ES-I3 (cell line): ENCODE data around the gene RRBP1.

Experiments
- H3K36me3 ChIP-seq: 2 replicates; pipeline ENCODE4 v1.6.1; 2013; ENCODE audit warnings: mild to moderate bottlenecking, low read length, control low read depth, moderate library complexity; ENCODE audit not compliant: insufficient read depth
- H3K4me1 ChIP-seq: 2 replicates; pipeline ENCODE4 v1.6.1; 2013; ENCODE audit warnings: mild to moderate bottlenecking, control low read depth, low read length; ENCODE audit not compliant: insufficient read depth
- H3K9ac ChIP-seq: 2 replicates; pipeline ENCODE4 v1.6.1; 2013; ENCODE audit warnings: low read depth, mild to moderate bottlenecking, low read length, moderate library complexity
- H3K9me3 ChIP-seq: 2 replicates; pipeline ENCODE4 v1.6.1; 2013; ENCODE audit warnings: mild to moderate bottlenecking, low read length, moderate library complexity; ENCODE audit not compliant: control insufficient read depth, insufficient read depth

Gene RRBP1

DNA sequence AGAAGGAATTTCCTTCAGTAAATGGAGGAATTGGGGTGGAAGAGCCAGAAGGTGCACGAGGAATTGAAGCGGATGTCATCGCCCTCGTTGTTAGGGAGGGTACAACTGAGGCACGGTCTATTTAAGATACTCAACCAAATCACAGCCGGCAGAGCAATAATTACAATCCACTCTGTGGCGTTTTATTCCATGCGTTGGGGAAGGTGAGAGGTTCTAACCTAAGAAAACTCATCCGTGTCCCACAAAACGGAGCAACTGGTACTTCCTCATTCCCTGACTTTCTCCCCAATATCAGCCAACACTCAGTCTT is 802 bp upstream of the RRBP1 start:
- H3K9me3 ChIP-seq = no peaks in the 10 kb centered on the region
- H3K9ac ChIP-seq = peak overlapping the region; percentile 57
- H3K36me3 ChIP-seq = 0 out of 2 replicates have a peak, but pooled peaks cover 3% of the 10 kb centered on the region
- peaks cover 10% of the 10 kb centered on the region; the same call in 1 of the 2 replicates for H3K4me1 ChIP-seq

DNA sequence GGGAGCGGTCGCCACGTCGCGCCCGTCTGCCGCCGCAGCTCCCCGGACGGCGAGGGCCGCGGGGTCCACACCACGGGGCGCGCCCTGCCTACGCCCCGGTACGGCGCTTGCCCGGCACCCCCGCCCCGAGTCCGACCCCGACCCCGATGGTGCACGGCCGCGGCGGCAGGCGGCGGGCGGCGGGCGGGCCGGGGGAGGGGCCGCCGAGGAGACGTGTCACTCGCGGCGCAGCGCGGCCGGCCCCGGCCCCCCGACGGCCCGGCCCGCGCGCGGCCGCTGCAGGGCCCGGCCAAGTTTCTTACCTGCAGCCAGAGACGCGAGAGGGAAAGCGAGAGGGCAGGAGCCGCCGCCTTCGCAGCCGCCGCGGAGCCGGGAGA is 328 bp downstream of the RRBP1 start:
- no peaks in the 10 kb centered on the region for H3K9me3 ChIP-seq
- H3K9ac ChIP-seq = peak overlapping the region; percentile 79
- H3K4me1 ChIP-seq = peaks cover 10% of the 10 kb centered on the region; the same call in 1 of the 2 replicates
- peaks cover 6% of the 10 kb centered on the region; the same call in 1 of the 2 replicates for H3K36me3 ChIP-seq

DNA sequence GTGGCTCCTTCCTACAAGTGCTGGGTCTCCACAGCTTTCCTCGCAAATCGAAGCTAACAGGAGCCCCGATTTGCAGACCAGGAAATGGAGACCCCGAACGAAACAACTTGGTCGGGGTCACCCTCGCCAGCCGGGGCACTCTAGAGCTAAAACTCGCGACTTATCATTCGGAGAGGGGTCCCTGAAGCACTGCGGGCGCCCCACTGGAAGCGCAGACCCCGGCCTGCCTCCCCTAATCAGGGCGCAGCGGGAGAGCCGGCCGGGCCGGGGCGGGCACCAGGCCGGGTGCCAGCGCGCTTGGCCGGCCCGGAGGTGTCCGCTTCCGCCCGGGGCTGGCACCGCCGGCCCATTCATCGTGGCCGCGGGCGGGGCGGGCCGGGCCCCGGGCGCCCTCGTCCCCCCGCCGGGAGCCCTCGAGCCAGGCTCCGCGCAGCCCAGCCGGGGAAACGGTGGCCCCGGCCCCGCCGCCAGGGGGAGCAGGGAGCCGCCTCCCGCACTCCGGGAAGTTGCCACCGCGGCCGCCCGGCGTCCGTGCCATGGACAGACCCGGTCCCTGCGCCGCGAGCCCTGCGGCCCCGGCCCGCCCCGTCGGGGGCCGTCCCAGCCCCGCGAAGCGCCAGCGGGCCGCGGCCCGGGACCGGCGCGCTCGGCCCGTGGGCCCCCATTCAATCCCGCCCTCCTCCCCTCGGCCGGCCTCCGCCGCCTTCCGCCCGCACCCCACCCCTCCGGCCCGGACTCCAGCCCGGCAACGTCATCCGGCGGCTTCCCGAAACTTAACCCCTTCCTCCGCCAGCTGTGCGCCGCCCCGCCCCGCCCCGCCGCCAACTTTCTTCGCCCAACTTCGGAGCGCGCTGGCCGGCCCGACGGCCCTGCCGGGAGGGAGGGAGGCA is 961 bp downstream of the RRBP1 start:
- Histone ChIP-seq H3K4me1 (peaks cover 10% of the 10 kb centered on the region; the same call in 1 of the 2 replicates), H3K9me3 (no peaks in the 10 kb centered on the region), H3K9ac (peak overlapping the region; percentile 79), H3K36me3 (peaks cover 6% of the 10 kb centered on the region; the same call in 1 of the 2 replicates)

DNA sequence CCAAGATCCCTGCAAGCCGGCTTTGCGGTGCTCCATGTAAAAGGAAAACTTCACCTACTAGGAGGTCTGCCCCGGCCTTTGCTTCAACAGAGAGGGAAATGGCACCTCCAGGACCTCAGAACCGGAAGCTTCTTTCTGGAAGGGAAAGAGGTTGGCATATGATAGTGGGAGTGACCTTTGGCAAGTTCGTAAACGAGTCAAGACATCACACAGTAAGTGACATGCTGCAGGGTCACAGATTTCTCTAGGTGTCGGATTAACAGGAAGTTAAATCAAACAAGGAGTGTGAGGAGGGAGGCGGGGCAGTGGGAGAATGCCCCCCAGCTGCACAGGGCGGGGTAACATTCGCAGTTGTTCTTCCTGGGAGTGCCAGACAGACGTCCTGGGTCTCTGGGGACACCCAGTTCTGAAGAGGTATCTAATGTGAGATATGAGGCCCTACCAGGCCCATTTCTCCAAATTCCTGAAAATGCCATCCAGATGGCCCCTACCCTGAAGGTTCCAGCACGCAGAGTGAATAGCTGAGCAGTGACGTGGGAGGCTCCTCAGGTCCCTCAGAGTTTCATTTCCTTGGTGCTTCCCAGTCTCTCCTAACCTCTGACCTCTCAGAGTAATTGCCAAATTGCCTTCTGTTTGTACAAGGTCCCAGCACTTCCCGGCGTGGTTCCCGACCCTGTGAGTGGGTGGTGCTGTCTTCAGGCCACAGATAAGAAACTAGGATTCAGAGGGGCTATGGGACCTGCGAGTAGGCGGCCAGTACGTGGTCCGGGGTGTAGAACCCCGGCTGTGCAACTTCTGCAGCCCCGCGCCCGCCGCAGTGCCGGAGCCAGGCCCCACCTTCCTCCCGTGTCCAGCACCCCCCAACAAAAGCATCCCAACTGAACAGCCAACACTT is 1.9 kb downstream of the RRBP1 start:
- Histone ChIP-seq H3K9ac (peak overlapping the region; percentile 79), H3K4me1 (peaks cover 10% of the 10 kb centered on the region; the same call in 1 of the 2 replicates), H3K36me3 (peaks cover 6% of the 10 kb centered on the region; the same call in 1 of the 2 replicates), H3K9me3 (no peaks in the 10 kb centered on the region)

DNA sequence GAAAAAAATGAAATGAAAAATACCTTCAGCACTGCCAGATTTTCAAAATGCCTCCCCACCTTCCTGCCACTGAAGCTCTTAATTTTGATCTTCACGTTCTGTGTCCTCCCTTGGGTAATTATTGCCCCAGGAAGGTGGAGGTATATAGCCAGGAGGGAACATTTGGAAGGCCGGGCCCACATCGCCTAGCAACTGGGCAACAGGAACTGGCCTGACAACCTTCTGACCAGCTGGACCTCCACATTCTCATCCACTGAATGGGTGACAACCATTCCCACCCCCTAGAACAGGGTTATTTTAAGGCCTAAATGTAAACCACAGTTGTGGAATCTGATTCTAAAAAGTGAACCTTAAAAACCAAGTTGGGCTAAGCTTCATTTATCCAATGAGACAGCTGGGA is 3.2 kb downstream of the RRBP1 start:
- no peaks in the 10 kb centered on the region for H3K9me3 ChIP-seq
- peaks cover 10% of the 10 kb centered on the region; the same call in 1 of the 2 replicates for H3K4me1 ChIP-seq
- no peak overlapping the region for H3K9ac ChIP-seq
- peaks cover 6% of the 10 kb centered on the region; the same call in 1 of the 2 replicates for H3K36me3 ChIP-seq

DNA sequence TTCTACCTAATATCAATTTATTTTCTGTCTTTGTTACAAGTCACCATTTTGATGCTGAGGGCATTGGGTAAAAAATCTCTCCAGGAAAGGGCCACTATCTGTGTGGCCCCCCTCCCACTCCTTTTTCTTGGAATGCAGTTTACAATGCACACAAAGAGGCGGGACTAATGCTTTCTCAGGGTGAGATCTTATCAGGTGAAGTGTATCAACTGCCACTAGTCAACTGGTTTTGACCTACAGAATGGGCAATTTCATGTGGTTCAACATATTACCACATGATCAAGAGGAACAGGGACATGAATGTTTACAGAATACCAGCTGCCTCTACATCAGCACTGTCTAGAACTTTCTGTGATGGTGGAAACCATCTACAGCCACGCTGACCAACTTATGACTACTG is 3.7 kb downstream of the RRBP1 start:
- Histone ChIP-seq H3K9ac (no peak overlapping the region), H3K36me3 (peaks cover 6% of the 10 kb centered on the region; the same call in 1 of the 2 replicates), H3K4me1 (peaks cover 10% of the 10 kb centered on the region; the same call in 1 of the 2 replicates)

DNA sequence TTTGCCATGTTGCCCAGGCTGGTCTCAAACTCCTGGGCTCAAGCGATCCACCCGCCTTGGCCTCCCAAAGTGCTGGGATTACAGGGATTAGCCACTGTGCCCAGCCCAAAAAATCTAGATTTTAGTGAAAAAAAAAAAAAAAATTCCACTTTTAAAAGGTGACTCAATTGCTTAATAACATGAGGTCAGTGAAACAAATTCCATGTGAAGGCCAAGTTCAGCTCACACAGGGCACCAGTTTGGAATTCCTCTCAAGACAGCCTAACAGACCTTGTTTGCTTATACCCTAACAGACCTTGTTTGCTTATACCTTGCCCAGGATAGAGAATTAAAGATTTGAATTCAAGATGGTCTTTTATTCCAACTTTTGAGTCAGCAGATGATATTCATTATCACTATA is 5.1 kb downstream of the RRBP1 start:
- Histone ChIP-seq H3K36me3 (peaks cover 6% of the 10 kb centered on the region; the same call in 1 of the 2 replicates), H3K9me3 (no peaks in the 10 kb centered on the region), H3K4me1 (peaks cover 10% of the 10 kb centered on the region; the same call in 1 of the 2 replicates), H3K9ac (no peak overlapping the region)

More for the DNA sequence above, 3.7 kb downstream of the RRBP1 start:
- no peaks in the 10 kb centered on the region for H3K9me3 ChIP-seq

DNA sequence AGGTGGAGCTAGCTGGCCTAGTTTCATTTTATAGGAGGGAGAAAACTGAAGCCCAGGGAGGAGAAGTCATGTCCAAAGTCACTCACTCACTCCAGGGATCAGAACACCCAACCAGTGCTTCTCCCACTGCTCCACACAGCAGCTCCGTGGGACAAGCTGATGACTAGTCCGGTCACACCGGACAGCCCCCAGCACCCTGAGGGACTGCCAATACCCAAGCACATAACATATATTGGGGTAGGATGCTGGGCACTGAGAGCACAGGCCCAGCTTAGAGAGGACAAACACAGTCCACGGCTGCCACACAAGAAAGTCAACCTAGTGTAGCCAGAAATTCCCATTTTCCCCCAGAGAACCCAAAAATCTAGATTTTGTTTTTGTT is 5.7 kb downstream of the RRBP1 start:
- H3K4me1 ChIP-seq = peaks cover 10% of the 10 kb centered on the region; the same call in 1 of the 2 replicates
- H3K36me3 ChIP-seq = peaks cover 6% of the 10 kb centered on the region; the same call in 1 of the 2 replicates
- no peaks in the 10 kb centered on the region for H3K9me3 ChIP-seq
- H3K9ac ChIP-seq = no peak overlapping the region

DNA sequence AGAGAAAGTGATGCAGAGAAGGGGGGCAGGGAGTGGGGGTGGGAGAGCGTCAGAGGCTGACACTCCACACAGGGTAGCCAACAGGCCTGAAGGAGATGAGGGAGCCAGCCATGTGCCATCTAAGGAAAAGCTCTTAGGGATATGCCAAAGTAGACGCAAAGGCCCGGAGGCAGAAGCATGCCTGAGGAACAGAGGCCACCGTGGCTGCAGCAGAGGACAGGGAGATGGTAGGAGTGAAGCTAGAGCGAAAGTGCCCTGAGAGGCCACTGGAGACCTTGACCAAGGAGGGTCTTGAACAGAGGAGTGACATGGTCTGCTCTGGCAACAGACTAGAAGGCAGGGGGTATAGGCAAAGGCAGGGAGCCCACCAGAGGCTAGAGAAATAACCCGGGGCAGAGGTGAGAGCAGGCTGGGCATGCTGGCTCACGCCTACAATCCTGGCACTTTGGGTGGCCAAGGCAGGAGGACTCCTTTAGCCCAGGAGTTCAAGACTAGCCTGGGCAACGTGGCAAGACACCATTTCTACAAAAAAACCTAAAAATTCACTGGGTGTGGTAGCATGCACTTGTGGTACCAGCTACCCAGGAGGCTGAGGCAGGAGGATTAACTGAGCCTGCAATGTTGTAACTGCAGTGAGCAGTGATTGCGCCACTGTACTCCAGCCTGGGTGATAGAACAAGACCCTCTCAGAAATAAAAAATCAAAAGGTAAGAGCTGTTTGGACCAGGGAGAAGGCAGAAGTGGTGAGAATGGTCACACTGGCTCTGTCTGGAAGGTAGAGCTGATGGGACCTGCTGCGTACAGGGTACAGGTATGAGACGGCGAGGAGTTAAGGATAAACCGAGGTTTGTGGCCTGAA is 6.3 kb downstream of the RRBP1 start:
- H3K4me1 ChIP-seq = peaks cover 10% of the 10 kb centered on the region; the same call in 1 of the 2 replicates
- no peaks in the 10 kb centered on the region for H3K9me3 ChIP-seq
- H3K36me3 ChIP-seq = peaks cover 6% of the 10 kb centered on the region; the same call in 1 of the 2 replicates
- no peak overlapping the region for H3K9ac ChIP-seq

DNA sequence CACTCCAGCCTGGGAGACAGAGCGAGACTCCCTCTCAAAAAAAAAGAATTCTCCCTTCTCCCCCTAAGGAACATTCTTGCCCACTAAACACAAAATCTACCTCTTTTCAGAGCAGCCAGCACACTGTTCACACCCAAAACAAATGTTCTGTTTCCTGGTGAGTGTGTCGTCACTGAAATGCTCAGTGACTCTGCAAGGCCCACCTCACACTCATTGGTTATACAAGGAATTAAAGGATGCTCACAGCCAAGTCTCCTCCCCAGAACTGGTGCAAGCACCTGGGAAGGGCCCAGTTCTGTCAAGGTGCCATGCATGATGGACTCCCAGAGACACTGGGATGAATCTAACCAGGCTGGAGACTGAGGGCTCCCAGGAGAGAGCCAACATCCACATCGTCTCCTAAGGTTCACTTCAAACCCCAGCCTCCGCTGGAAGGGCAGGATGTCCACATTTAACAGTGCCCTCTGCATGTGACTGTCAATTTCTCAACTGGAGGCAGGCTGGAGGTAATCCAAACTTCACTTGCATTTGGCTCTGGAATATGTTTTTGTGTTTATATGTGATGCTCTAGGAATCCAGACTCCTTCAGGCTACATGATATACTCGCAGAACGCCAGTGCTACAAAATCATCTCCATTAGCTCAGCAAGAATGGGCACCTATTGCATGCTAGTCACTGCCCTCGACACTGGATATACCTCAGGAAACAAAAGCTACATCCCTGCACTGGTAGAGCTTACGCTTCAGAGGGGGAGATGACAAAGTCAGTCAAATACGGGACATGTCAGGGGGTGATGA is 7.1 kb downstream of the RRBP1 start:
- no peaks in the 10 kb centered on the region for H3K9me3 ChIP-seq
- peaks cover 7% of the 10 kb centered on the region; the same call in 1 of the 2 replicates for H3K4me1 ChIP-seq
- peaks cover 6% of the 10 kb centered on the region; the same call in 1 of the 2 replicates for H3K36me3 ChIP-seq
- H3K9ac ChIP-seq = no peak overlapping the region

DNA sequence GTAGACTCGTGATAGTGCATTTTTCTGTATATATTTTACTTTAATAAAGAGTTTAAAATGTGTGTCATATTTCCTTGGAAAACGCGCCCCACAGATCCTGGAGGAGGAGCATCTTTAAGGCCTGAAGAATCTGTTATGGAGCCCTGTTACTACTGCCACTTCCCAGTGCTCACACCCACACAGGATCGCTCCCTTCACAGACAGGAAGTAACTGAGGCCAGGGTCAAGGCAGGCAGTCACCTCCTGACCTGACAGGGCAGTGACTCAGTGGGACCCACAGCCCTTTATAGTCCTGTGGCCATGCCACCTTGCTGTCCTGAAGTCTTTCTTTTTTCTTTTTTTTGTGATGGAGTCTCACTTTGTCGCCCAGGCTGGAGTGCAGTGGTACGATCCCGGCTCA is 9.0 kb downstream of the RRBP1 start:
- no peaks in the 10 kb centered on the region for H3K4me1 ChIP-seq
- H3K36me3 ChIP-seq = peaks cover 5% of the 10 kb centered on the region; the same call in 1 of the 2 replicates
- H3K9ac ChIP-seq = no peak overlapping the region
- H3K9me3 ChIP-seq = no peaks in the 10 kb centered on the region

DNA sequence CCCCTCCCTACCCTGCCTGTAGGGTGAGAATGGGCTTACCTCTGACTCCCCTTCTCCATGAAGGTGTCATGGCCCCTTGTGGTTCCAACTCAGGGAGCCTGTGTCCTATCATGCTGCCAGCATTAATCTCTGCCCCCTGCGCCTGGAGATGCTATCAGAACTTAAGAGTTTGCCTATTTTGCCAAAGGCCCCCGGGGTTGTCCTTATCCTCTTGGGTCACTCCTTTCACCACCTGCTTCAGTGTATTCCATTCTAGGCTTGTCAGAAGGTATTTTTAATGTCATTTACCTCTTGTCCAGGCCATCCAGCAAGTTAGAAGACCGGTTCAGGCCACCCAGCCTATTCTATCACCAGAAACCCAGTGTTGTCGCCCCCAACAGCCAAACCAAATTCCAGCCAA is 10.5 kb downstream of the RRBP1 start:
- no peaks in the 10 kb centered on the region for H3K4me1 ChIP-seq
- H3K9ac ChIP-seq = no peak overlapping the region
- H3K9me3 ChIP-seq = no peaks in the 10 kb centered on the region
- H3K36me3 ChIP-seq = no peaks in the 10 kb centered on the region

DNA sequence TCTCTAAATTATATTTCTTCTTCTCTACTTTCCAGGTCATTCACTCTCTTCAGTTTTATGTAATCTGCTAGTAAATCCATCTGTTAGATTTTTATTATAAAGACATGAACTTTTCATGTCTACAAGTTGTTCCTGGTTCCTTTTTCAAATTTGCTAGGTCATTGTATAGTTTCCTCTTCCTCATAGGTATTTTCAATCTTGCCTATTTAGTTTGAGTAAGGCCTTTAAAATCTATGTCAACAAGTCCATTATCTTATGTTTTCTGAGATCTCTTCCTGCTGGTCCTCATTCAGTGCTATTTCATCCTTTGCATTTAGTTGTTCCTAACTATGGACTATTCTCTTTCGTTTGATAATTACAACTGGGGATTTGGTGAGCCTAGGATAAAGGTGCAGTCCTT is 11.0 kb downstream of the RRBP1 start:
- Histone ChIP-seq H3K9me3 (no peaks in the 10 kb centered on the region), H3K36me3 (no peaks in the 10 kb centered on the region), H3K9ac (no peak overlapping the region), H3K4me1 (no peaks in the 10 kb centered on the region)
